H54 (cell line): Measurements from ENCODE around the gene PCDHGB1.
"Not testable (repeated sequence)": the region's sequence is repeated elsewhere in the genome, so short reads cannot be mapped to it uniquely, and the experiment has no call there.

ENCODE experiments used
- DNase-seq: peaks from one replicate; pipeline ENCODE4 v3.0.0; 2011; ENCODE audit warnings: low spot score, mixed read lengths; ENCODE audit not compliant: insufficient read length
- FAIRE-seq: peaks from 3 replicates; lab custom pipeline; 2011; peaks lifted over from hg19 to GRCh38; lab: Jason Lieb, UNC
- POLR2A ChIP-seq: IDR thresholded peaks from 2 replicates; pipeline ENCODE4 v1.6.1; 2011; ENCODE audit warnings: low read depth, mild to moderate bottlenecking, low read length

PCDHGB1 gene

GRCh38 chr5:141338538-141339306 is 11.2 kb upstream of the PCDHGB1 start, which contains the start of gene PCDHGA2:
TSS of gene PCDHGA2 (plus strand) at chr5:141338760.
- no peak for FAIRE-seq
- no peak for DNase-seq
- TF ChIP-seq POLR2A, result no peak

GRCh38 chr5:141340781-141341354 is 9.0 kb upstream of the PCDHGB1 start:
- DNase-seq, FAIRE-seq: not testable (repeated sequence)

GRCh38 chr5:141342773-141343172 is 7.1 kb upstream of the PCDHGB1 start:
- no peak for DNase-seq
- TF ChIP-seq POLR2A, result no peak
- no peak for FAIRE-seq

GRCh38 chr5:141343242-141343952 is 6.5 kb upstream of the PCDHGB1 start, which contains the start of gene PCDHGA3:
TSS of gene PCDHGA3 (plus strand) at chr5:141343829. CDS start at chr5:141344034, 205 bp downstream.
- FAIRE-seq (no peak), DNase-seq (no peak)
- no peak for TF ChIP-seq POLR2A

- FAIRE-seq, result no peak
- no peak for DNase-seq
- no peak for TF ChIP-seq POLR2A
Observed at GRCh38 chr5:141343953-141344463, 5.9 kb upstream of the PCDHGB1 start.

- FAIRE-seq, result no peak
- DNase-seq, result no peak
- TF ChIP-seq POLR2A, result no peak
Observed at GRCh38 chr5:141345327-141345726, 4.6 kb upstream of the PCDHGB1 start.

- DNase-seq, FAIRE-seq: not testable (repeated sequence)
Observed at GRCh38 chr5:141346017-141346416, 3.9 kb upstream of the PCDHGB1 start.

GRCh38 chr5:141351591-141351990 is 1.7 kb downstream of the PCDHGB1 start:
- DNase-seq, result no peak
- no peak for TF ChIP-seq POLR2A
- no peak for FAIRE-seq

- no peak for TF ChIP-seq POLR2A
- FAIRE-seq (no peak), DNase-seq (peak; percentile 24)
Observed at GRCh38 chr5:141354900-141355469, 5.1 kb downstream of the PCDHGB1 start, which contains the start of gene PCDHGA4. TSS of gene PCDHGA4 (plus strand) at chr5:141355021. CDS start at chr5:141355108, 87 bp downstream.

- DNase-seq (no peak), FAIRE-seq (no peak)
- TF ChIP-seq POLR2A, result no peak
Observed at GRCh38 chr5:141355641-141356040, 5.7 kb downstream of the PCDHGB1 start.

- DNase-seq, result no peak
- no peak for TF ChIP-seq POLR2A
Observed at GRCh38 chr5:141356133-141356532, 6.2 kb downstream of the PCDHGB1 start.

GRCh38 chr5:141356950-141357349 is 7.1 kb downstream of the PCDHGB1 start:
- TF ChIP-seq POLR2A, result no peak
- no peak for DNase-seq
- no peak for FAIRE-seq

More at GRCh38 chr5:141356133-141356532, 6.2 kb downstream of the PCDHGB1 start:
- FAIRE-seq, result no peak

GRCh38 chr5:141359790-141360426 is 10.0 kb downstream of the PCDHGB1 start, which contains the start of gene PCDHGB2:
TSS of gene PCDHGB2 (plus strand) at chr5:141359994. CDS start at chr5:141360136, 142 bp downstream.
- no peak for FAIRE-seq
- DNase-seq, result peak; percentile 44
- no peak for TF ChIP-seq POLR2A

- no peak for TF ChIP-seq POLR2A
- FAIRE-seq (no peak), DNase-seq (no peak)
Observed at GRCh38 chr5:141360685-141361084, 10.8 kb downstream of the PCDHGB1 start.
